H9 (cell line): ENCODE data around the gene SHMT2. TPM values are rescaled to one million over a fixed set of nuclear protein-coding genes. Genes with fewer than 3 reads are reported as not detected.

Experiments
- DNase-seq: peaks from one replicate; pipeline ENCODE4 v3.0.0-alpha.2; 2017
- H2AFZ ChIP-seq: one replicate; pipeline ENCODE4 v1.6.1; 2013; ENCODE audit warnings: mild to moderate bottlenecking, low read length, control low read depth, moderate library complexity
- H2AK5ac ChIP-seq: 2 replicates; pipeline ENCODE4 v1.6.1; 2013; ENCODE audit warnings: low read length, control low read depth, mixed read lengths; ENCODE audit not compliant: insufficient read length
- H2BK120ac ChIP-seq: one replicate; pipeline ENCODE4 v1.6.1; 2013; ENCODE audit warnings: low read depth, mild to moderate bottlenecking, low read length, control low read depth, inconsistent platforms; ENCODE audit not compliant: poor library complexity, severe bottlenecking
- H2BK12ac ChIP-seq: 2 replicates; pipeline ENCODE4 v1.6.1; 2013; ENCODE audit warnings: low read length, control low read depth, mixed read lengths, low read depth; ENCODE audit not compliant: insufficient read length
- H2BK15ac ChIP-seq: 2 replicates; pipeline ENCODE4 v1.6.1; 2013; ENCODE audit warnings: low read depth, low read length, control low read depth
- H2BK20ac ChIP-seq: one replicate; pipeline ENCODE4 v1.6.1; 2013; ENCODE audit warnings: low read depth, mild to moderate bottlenecking, low read length, control low read depth, inconsistent platforms; ENCODE audit not compliant: poor library complexity, severe bottlenecking
- H2BK5ac ChIP-seq: 2 replicates; pipeline ENCODE4 v1.6.1; 2013; ENCODE audit warnings: low read length, control low read depth, mixed read lengths; ENCODE audit not compliant: insufficient read length
- H3K14ac ChIP-seq: 2 replicates; pipeline ENCODE4 v1.6.1; 2013; ENCODE audit warnings: low read length, control low read depth; ENCODE audit not compliant: insufficient read depth
- H3K18ac ChIP-seq: 2 replicates; pipeline ENCODE4 v1.6.1; 2013; ENCODE audit warnings: low read depth, mild to moderate bottlenecking, mixed read lengths, low read length, control low read depth; ENCODE audit not compliant: insufficient read length
- H3K23ac ChIP-seq: 2 replicates; pipeline ENCODE4 v1.6.1; 2013; ENCODE audit warnings: low read length, control low read depth, mixed read lengths, low read depth; ENCODE audit not compliant: insufficient read length
- H3K23me2 ChIP-seq: 2 replicates; pipeline ENCODE4 v1.6.1; 2013; ENCODE audit warnings: low read depth, mild to moderate bottlenecking, mixed read lengths, low read length, control low read depth; ENCODE audit not compliant: insufficient read length, poor library complexity, severe bottlenecking
- H3K27ac ChIP-seq: 2 replicates; pipeline ENCODE4 v1.5.1; 2013; ENCODE audit warnings: low read length, control low read depth, mixed read lengths, low read depth; ENCODE audit not compliant: insufficient read length
- H3K27me3 ChIP-seq: 2 replicates; pipeline ENCODE4 v1.6.1; 2013; ENCODE audit warnings: low read length, control low read depth, inconsistent platforms; ENCODE audit not compliant: insufficient read depth
- H3K4ac ChIP-seq: 2 replicates; pipeline ENCODE4 v1.6.1; 2013; ENCODE audit warnings: low read depth, mild to moderate bottlenecking, control low read depth, inconsistent platforms, low read length, moderate library complexity
- H3K4me1 ChIP-seq: 2 replicates; pipeline ENCODE4 v1.6.1; 2013; ENCODE audit warnings: low read length, control low read depth, inconsistent platforms; ENCODE audit not compliant: insufficient read depth
- H3K4me2 ChIP-seq: 2 replicates; pipeline ENCODE4 v1.6.1; 2013; ENCODE audit warnings: low read length, control low read depth, mixed read lengths; ENCODE audit not compliant: insufficient read length, insufficient read depth
- H3K56ac ChIP-seq: 2 replicates; pipeline ENCODE4 v1.6.1; 2013; ENCODE audit warnings: low read depth, mild to moderate bottlenecking, mixed read lengths, low read length, control low read depth; ENCODE audit not compliant: insufficient read length
- H3K79me1 ChIP-seq: 2 replicates; pipeline ENCODE4 v1.6.1; 2013; ENCODE audit warnings: low read depth, mild to moderate bottlenecking, moderate library complexity, low read length, control low read depth, inconsistent platforms; ENCODE audit not compliant: insufficient read depth, poor library complexity, severe bottlenecking
- H3K79me2 ChIP-seq: 2 replicates; pipeline ENCODE4 v1.6.1; 2013; ENCODE audit warnings: low read length, control low read depth, inconsistent platforms; ENCODE audit not compliant: insufficient read depth
- H3K9ac ChIP-seq: 2 replicates; pipeline ENCODE4 v1.6.1; 2013; ENCODE audit warnings: low read length, control low read depth, mixed read lengths; ENCODE audit not compliant: insufficient read length; ENCODE audit errors: extremely low read depth
- H3K9me3 ChIP-seq: one replicate; pipeline ENCODE4 v1.6.1; 2013; ENCODE audit warnings: low read depth, low read length, inconsistent platforms; ENCODE audit not compliant: control insufficient read depth
- H3T11ph ChIP-seq: one replicate; pipeline ENCODE4 v1.6.1; 2013; ENCODE audit warnings: mild to moderate bottlenecking, low read length, control low read depth, inconsistent platforms
- H4K20me1 ChIP-seq: one replicate; pipeline ENCODE4 v1.6.1; 2013; ENCODE audit not compliant: control insufficient read depth, insufficient read length, insufficient read depth
- H4K5ac ChIP-seq: 2 replicates; pipeline ENCODE4 v1.6.1; 2013; ENCODE audit warnings: low read depth, mild to moderate bottlenecking, mixed read lengths, low read length, control low read depth; ENCODE audit not compliant: insufficient read length
- H4K8ac ChIP-seq: replicated peaks from 2 replicates; pipeline ENCODE4 v1.6.1; 2013; ENCODE audit warnings: low read length, control low read depth, mixed read lengths, low read depth; ENCODE audit not compliant: insufficient read length
- H4K91ac ChIP-seq: 2 replicates; pipeline ENCODE4 v1.6.1; 2013; ENCODE audit warnings: low read depth, mild to moderate bottlenecking, moderate library complexity, mixed read lengths, low read length, control low read depth; ENCODE audit not compliant: insufficient read length
- H3K27ac Mint-ChIP-seq, 3 experiments: 2 replicates in 2 of 3; 3 replicates in 1 of 3; pipeline ENCODE4 v1.8.0; 2020 to 2021; ENCODE audit warnings: mixed read lengths in 3 of 3, mild to moderate bottlenecking in 1 of 3, moderate library complexity in 1 of 3
- H3K27me3 Mint-ChIP-seq: 2 replicates; pipeline ENCODE4 v1.8.0; 2021; ENCODE audit warnings: low read depth, mild to moderate bottlenecking, moderate library complexity, mixed read lengths
- H3K36me3 Mint-ChIP-seq, 3 experiments: 2 replicates in 2 of 3; 3 replicates in 1 of 3; pipeline ENCODE4 v1.8.0; 2020 to 2021; ENCODE audit warnings: low read depth in 3 of 3, mixed read lengths in 3 of 3; ENCODE audit not compliant: insufficient read depth in 1 of 3
- H3K4me1 Mint-ChIP-seq, 2 experiments: 2 replicates each; pipeline ENCODE4 v1.8.0; 2020; ENCODE audit warnings: mixed read lengths in 2 of 2
- H3K4me3 Mint-ChIP-seq, 2 experiments: 2 replicates in 1 of 2; 3 replicates in 1 of 2; pipeline ENCODE4 v1.8.0; 2020 to 2021; ENCODE audit warnings: mild to moderate bottlenecking in 2 of 2, mixed read lengths in 2 of 2, moderate library complexity in 1 of 2
- H3K9me3 Mint-ChIP-seq, 2 experiments: 2 replicates in 1 of 2; 3 replicates in 1 of 2; pipeline ENCODE4 v1.8.0; 2020; ENCODE audit warnings: mild to moderate bottlenecking in 2 of 2, mixed read lengths in 2 of 2, moderate library complexity in 1 of 2
- CTCF ChIP-seq: fragments of 200-600 bp; sonication (generic); conservative IDR thresholded peaks from 3 replicates; pipeline ENCODE4 v1.8.0; 2021; ENCODE audit warnings: antibody characterized with exemption, mild to moderate bottlenecking
- WGBS: extraction: QIAGEN DNeasy Blood & Tissue Kit; methylation state at CpG from one replicate; pipeline ENCODE4 v1.1.7; 2013; ENCODE audit warnings: missing lambda C conversion rate, low lambda C conversion rate, mixed read lengths; ENCODE audit not compliant: insufficient read length; ENCODE audit errors: extremely low coverage; 5-methylcytosine and 5-hydroxymethylcytosine counted together
- total RNA-seq: library from RNA; stranded (reverse); gene quantifications from 2 replicates; pipeline ENCODE4 v1.2.1, GENCODE V29; 2021

SHMT2 gene
- total RNA-seq, 1 experiment from 2014 or later = 260 TPM

GRCh38 chr12:57255916-57256315 is 26.4 kb downstream of the SHMT2 start:
- Histone ChIP-seq H4K5ac (no peak overlapping the region), H3K9ac (no peak overlapping the region), H4K20me1 (no peaks in the 10 kb centered on the region), H3K4ac (no peak overlapping the region), H2BK12ac (no peak overlapping the region), H3K14ac (no peak overlapping the region), H3K9me3 (no peaks in the 10 kb centered on the region), H3T11ph (no peak overlapping the region), H3K4me2 (no peak overlapping the region), H3K79me2 (no peaks in the 10 kb centered on the region), H3K23me2 (no peaks in the 10 kb centered on the region), H4K91ac (no peak overlapping the region), H2AFZ (no peak overlapping the region), H3K27ac (no peak overlapping the region), H3K18ac (no peak overlapping the region), H2BK15ac (no peak overlapping the region), H3K79me1 (no peaks in the 10 kb centered on the region), H3K23ac (no peak overlapping the region), H3K56ac (no peak overlapping the region), H2BK120ac (no peak overlapping the region), H2BK5ac (no peak overlapping the region), H4K8ac (no peak overlapping the region), H2BK20ac (no peak overlapping the region), H3K27me3 (no peaks in the 10 kb centered on the region), H3K4me1 (peaks cover 2% of the 10 kb centered on the region), H2AK5ac (no peak overlapping the region)
- H3K27me3 Mint-ChIP-seq = no peaks in the 10 kb centered on the region
- no peak for DNase-seq
- H3K27ac Mint-ChIP-seq = no peak overlapping the region
- H3K9me3 Mint-ChIP-seq = no peaks in the 10 kb centered on the region
- no CpG with 5 or more reads among the region's 6 CpGs for WGBS
- peaks cover 0 to 37% (median 24%) of the 10 kb centered on the region in 3 experiments; a peak in 6 of 7 replicates for H3K36me3 Mint-ChIP-seq
- no peak for TF ChIP-seq CTCF
- peaks cover 0 to 10% of the 10 kb centered on the region in 2 experiments; a peak in 1 of 4 replicates for H3K4me1 Mint-ChIP-seq
- H3K4me3 Mint-ChIP-seq = no peak overlapping the region
